MV-4-11 (cell line): Measurements from ENCODE around the gene NHSL2.

Experiments
- DNase-seq: peaks from one replicate; lab custom pipeline; 2025; lab: John Stamatoyannopoulos, UW

NHSL2 gene

DNA sequence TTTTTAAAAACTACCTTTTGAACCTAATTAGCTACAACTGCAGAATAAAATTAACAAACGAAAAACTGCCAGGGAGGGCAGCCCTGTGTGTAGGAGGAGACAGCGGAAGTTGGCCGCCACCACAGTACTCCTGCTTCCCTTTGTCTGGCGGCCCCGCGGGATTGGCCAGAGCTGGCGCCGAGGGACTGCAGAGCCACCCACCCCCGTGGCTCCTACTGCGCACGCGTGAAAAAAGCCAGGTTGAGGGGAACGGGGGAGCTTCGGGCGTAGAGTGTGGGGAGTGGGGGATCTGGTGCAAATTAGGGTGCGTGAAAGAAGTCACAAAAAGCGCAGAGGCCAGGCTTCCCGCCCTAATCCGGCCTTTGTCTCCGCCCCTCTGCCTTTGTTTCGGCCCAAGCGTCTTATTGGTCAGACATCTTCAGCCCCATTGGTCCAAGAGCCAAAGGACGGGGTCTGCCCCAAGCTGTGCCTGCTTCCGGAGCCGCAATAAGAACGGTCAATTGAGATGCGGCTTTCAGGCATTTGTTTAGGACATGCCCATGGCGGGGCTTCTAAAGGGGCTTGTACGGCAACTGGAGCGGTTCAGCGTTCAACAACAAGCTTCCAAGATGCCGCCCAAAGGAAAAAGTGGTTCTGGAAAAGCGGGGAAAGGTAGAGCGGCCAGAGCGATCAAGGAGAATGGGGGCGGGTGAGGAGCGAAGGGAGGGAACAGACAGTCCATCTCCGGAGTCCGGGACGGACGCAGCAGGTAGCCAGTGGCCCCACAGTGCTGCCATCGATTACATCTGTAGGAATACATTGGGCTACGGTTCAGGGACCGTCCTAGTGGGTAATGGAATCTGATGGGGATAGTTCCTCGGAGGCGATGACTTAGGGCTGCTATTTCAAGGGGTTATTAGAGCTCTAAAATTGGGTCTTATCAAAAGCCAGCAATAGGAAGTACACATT lies 270.8 kb downstream of the NHSL2 start, which contains the start of gene PIN4:
Gene PIN4, plus strand, starts transcription at position 580 of the 948 bp plus-strand sequence. Its CDS starts 29 bp downstream, at position 609.
- peak; percentile 96 for DNase-seq

DNA sequence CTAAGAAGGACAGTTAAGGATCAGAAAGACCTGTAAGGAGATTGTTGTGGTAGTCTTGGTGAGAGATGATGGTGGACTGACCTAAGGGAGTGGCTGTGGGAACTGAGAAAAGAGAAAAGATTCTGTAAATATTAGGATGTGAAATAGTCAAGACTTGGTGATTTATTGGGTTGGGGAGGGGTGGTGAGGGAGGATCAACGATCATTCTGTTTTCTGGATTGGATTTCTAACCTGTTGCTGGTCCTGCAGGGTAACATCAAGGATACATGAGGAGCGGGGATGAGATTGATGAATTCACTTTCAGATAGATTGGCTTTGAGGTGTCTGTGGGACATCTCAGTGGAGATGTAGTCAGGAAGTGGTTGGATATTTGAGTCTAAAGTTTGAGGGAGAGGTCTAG lies 272.3 kb downstream of the NHSL2 start:
- DNase-seq, result no peak

DNA sequence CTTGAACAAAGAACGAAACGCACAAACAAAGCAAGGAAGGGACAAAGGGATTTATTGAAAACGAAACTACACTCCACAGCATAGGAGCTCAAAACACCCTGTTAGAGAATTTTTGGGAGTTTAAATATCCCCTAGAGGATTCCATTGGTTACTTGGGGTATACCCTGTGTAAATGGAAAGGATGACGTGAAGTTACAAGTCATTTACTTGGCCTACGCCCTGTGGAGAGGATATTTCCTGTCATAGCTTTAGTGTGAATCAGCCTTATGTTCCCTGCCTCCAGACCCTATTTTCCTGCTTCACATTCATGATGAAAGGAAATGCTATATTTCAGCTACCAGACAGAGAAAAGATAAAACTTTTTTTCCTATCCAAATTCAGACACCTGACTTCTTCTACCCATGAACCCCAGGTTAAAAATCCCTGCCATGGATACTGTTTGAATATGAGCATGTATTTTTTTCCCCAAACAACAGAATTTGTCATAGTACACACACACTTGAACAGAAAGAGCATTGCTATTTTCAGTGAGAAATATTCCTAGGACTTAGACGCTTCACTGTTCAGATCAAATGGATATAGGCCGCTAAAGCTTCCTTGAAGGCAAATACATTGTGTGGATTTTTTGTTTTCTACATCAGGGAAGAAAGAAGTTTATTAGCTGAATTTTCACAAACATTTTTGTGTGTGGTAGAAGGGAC lies 291.3 kb downstream of the NHSL2 start:
- no peak for DNase-seq
